HepG2 (cell line): ENCODE results near the gene SLC16A9. TPM values are rescaled to one million over a fixed set of nuclear protein-coding genes. Genes with fewer than 3 reads are reported as not detected.
"Not testable (repeated sequence)": the region's sequence is repeated elsewhere in the genome, so short reads cannot be mapped to it uniquely, and the experiment has no call there.

Experiments used
- ATAC-seq: fragments of 200-7000 bp; cut with Tn5 transposase; 3 replicates; pipeline ENCODE4 v1.9.1; 2020; ENCODE audit warnings: mild to moderate bottlenecking, moderate library complexity
- BruUV-seq: library from RNA; stranded (reverse); fragments of 400-500 nt; replicated peaks from 2 replicates; lab custom pipeline; 2021; lab: Mats Ljungman, UMichigan
- CTCF ChIA-PET: fragments of 300-600 bp; formaldehyde crosslinking; extraction: SDS; loops from one replicate; lab custom pipeline; 2021; ENCODE audit warnings: low total read pairs, inconsistent platforms, low intra/inter-chr PET ratio; lab: Yijun Ruan, JAX
- POLR2A ChIA-PET: fragments of 350-600 bp; sonication (Branson Sonifier 250); formaldehyde crosslinking; loops from one replicate; lab custom pipeline; 2020; ENCODE audit warnings: antibody characterized with exemption, inconsistent platforms; lab: Yijun Ruan, JAX
- DNase-seq: peaks from one replicate; pipeline ENCODE4 v3.0.0-alpha.2; 2015; ENCODE audit warnings: low spot score
- FAIRE-seq: peaks from 3 replicates; lab custom pipeline; 2011; peaks lifted over from hg19 to GRCh38; lab: Jason Lieb, UNC
- H2AFZ ChIP-seq: one replicate; pipeline ENCODE4 v1.6.1; 2011; ENCODE audit warnings: low read length, inconsistent platforms
- H3K27ac ChIP-seq: fragments of 300-600 bp; 3 replicates; pipeline ENCODE4 v1.8.0; 2011; ENCODE audit warnings: mixed run types, mild to moderate bottlenecking, mixed read lengths, low read length, inconsistent platforms; ENCODE audit not compliant: insufficient read depth; ENCODE audit errors: extremely low read length
- H3K27me3 ChIP-seq, 2 experiments: fragments of 200-600 bp in 1 of 2; 2 replicates in 1 of 2; 3 replicates in 1 of 2; pipeline versions ENCODE4 v1.6.0 to v1.8.0; 2011; ENCODE audit warnings: low read length in 2 of 2, mild to moderate bottlenecking in 2 of 2, moderate library complexity in 2 of 2, inconsistent platforms in 1 of 2; ENCODE audit not compliant: insufficient read depth in 2 of 2, control insufficient read depth in 1 of 2
- H3K36me3 ChIP-seq, 2 experiments: fragments of 200-600 bp in 1 of 2; replicated peaks in 1 of 2; 2 replicates in 1 of 2; 3 replicates in 1 of 2; pipeline versions ENCODE4 v1.5.1 to v1.8.0; 2011; ENCODE audit warnings: low read length in 2 of 2, inconsistent platforms in 1 of 2; ENCODE audit not compliant: insufficient read depth in 2 of 2, control insufficient read depth in 1 of 2
- H3K4me1 ChIP-seq: 2 replicates; pipeline ENCODE4 v1.5.1; 2012; ENCODE audit warnings: low read length, inconsistent platforms; ENCODE audit not compliant: insufficient read depth
- H3K4me2 ChIP-seq: 2 replicates; pipeline ENCODE4 v1.6.0; 2011; ENCODE audit warnings: low read depth, low read length, inconsistent platforms
- H3K4me3 ChIP-seq, 3 experiments: fragments of 200-600 bp in 1 of 3; sonication (generic), shearing (Covaris generic) in 1 of 3; replicated peaks in 1 of 3; 2 replicates each; pipeline ENCODE4 v1.5.1; 2011 to 2016; ENCODE audit warnings: low read length in 3 of 3, inconsistent platforms in 2 of 3, low read depth in 2 of 3, mild to moderate bottlenecking in 2 of 3, control low read depth in 1 of 3, mixed read lengths in 1 of 3; ENCODE audit not compliant: insufficient read depth in 1 of 3
- H3K79me2 ChIP-seq: one replicate; pipeline ENCODE4 v1.6.1; 2011; ENCODE audit warnings: low read length, inconsistent platforms; ENCODE audit not compliant: insufficient read depth
- H3K9ac ChIP-seq: 2 replicates; pipeline ENCODE4 v1.6.0; 2011; ENCODE audit warnings: mild to moderate bottlenecking, low read depth, low read length, inconsistent platforms; ENCODE audit not compliant: insufficient read depth
- H3K9me3 ChIP-seq: 2 replicates; pipeline ENCODE4 v1.5.1; 2012; ENCODE audit warnings: mild to moderate bottlenecking, low read length
- H4K20me1 ChIP-seq: 2 replicates; pipeline ENCODE4 v1.6.0; 2011; ENCODE audit warnings: inconsistent platforms, mild to moderate bottlenecking, low read length, moderate library complexity; ENCODE audit not compliant: insufficient read depth
- SOX6 ChIP-seq, 2 experiments: fragments of 450-650 bp in 1 of 2; sonication (generic) in 1 of 2; formaldehyde crosslinking in 1 of 2; IDR thresholded peaks; 2 replicates each; pipeline versions ENCODE4 v1.4.0 to v1.6.1; 2017 to 2020; ENCODE audit warnings: antibody characterized with exemption in 1 of 2, mild to moderate bottlenecking in 1 of 2, missing genetic modification reagents in 1 of 2
- ZNF652 ChIP-seq: IDR thresholded peaks from 2 replicates; pipeline ENCODE4 v1.6.1; 2016; ENCODE audit warnings: low read depth, borderline replicate concordance
- WGBS: methylation state at CpG from one replicate; pipeline ENCODE4 v1.1.6; 2017; ENCODE audit warnings: low lambda C conversion rate; 5-methylcytosine and 5-hydroxymethylcytosine counted together
- in situ Hi-C: cut with HindIII; loops from 2 replicates; pipeline ENCODE4 v1.10.0; 2017; ENCODE audit warnings: low pct_unique_long_range_greater_than_20kb; ENCODE audit not compliant: extremely low pct_ligation_motif_present
- intact Hi-C: fragments of 100-400 bp; cut with micrococcal nuclease; formaldehyde crosslinking; loops from one replicate; pipeline ENCODE4 v1.10.0; 2022; ENCODE audit not compliant: unreplicated experiment
- polyA plus RNA-seq, 8 experiments: library from polyadenylated mRNA; depleted of rRNA in 3 of 8; stranded (reverse) in 7 of 8; unstranded in 1 of 8; fragments of >200 nt; fragmentation: Illumina TruSeq in 4 of 8; extraction: Trizol in 4 of 8; gene quantifications; 2 replicates each; pipeline versions ENCODE4 v1.2.1 to v1.2.3, GENCODE V29; 2011 to 2016; ENCODE audit warnings: low read depth in 4 of 8, missing spikeins in 1 of 8, mixed read lengths in 1 of 8; ENCODE audit not compliant: insufficient read depth in 1 of 8
- total RNA-seq, 5 experiments: library from RNA; depleted of rRNA; stranded (reverse); fragments of >200 nt; fragmentation: Illumina TruSeq; extraction: Trizol; gene quantifications; 2 replicates each; pipeline ENCODE4 v1.2.3, GENCODE V29; 2016; ENCODE audit warnings: low read depth in 1 of 5

SLC16A9 gene
- total and polyA plus RNA-seq, 2 of the 13 experiments (the other 11 are each of a cell fraction or from before 2014, with no cell fraction given) = 0.01 to 0.09 TPM

GRCh38 chr10:59744762-59745161 is 35.1 kb upstream of the SLC16A9 start:
- H4K20me1 ChIP-seq; BruUV-seq; H3K36me3 ChIP-seq; H2AFZ ChIP-seq; CTCF ChIA-PET; H3K27me3 ChIP-seq; FAIRE-seq; H3K9me3 ChIP-seq; H3K4me2 ChIP-seq; in situ Hi-C loops; H3K4me3 ChIP-seq; POLR2A ChIA-PET; H3K9ac ChIP-seq; ATAC-seq; DNase-seq; H3K27ac ChIP-seq; H3K4me1 ChIP-seq; H3K79me2 ChIP-seq; TF ChIP-seq SOX6 (IDR thresholded peaks at IDR 0.05): not testable (repeated sequence)
- TF ChIP-seq SOX6 (CRISPR knock-in tag; IDR thresholded peaks at IDR 0.05) = 0 out of 2 replicates have a peak, but pooled peaks have one; percentile 19
- peak; percentile 72 for TF ChIP-seq ZNF652 (CRISPR knock-in tag)
- intact Hi-C loops = loop anchor here (5.0 kb wide), 1 partner anchor 502 kb away; no protein-coding TSS in a partner anchor
- WGBS = 9% methylated on average over 6 of the region's 6 CpGs

GRCh38 chr10:59744156-59744555 is 34.5 kb upstream of the SLC16A9 start:
- H3K36me3 ChIP-seq, H4K20me1 ChIP-seq, intact Hi-C loops, CTCF ChIA-PET, FAIRE-seq, H3K79me2 ChIP-seq, H3K4me3 ChIP-seq, H3K9me3 ChIP-seq, H3K27ac ChIP-seq, H3K27me3 ChIP-seq, BruUV-seq, H3K4me1 ChIP-seq, H3K4me2 ChIP-seq, H2AFZ ChIP-seq, ATAC-seq, POLR2A ChIA-PET, H3K9ac ChIP-seq, DNase-seq, in situ Hi-C loops: not testable (repeated sequence)
- WGBS = 71% methylated on average over 7 of the region's 32 CpGs
